Posterior vena cava (tissue), 2 donors: ENCODE data around the gene PARD3. TPM values are rescaled to one million over a fixed set of nuclear protein-coding genes. Genes with fewer than 3 reads are reported as not detected.

Experiments
- DNase-seq: peaks from one replicate; pipeline ENCODE4 v3.0.0-alpha.2; 2020; ENCODE audit warnings: low spot score
- intact Hi-C, 2 donors: fragments of 100-400 bp; cut with DNase I; formaldehyde crosslinking; loops; one replicate each; pipeline versions ENCODE4 v1.14.1 to v1.14.2; 2022 to 2023
- total RNA-seq, 2 donors: library from RNA; stranded (reverse); fragmentation: NEBNext Ultra II Directional; extraction: Animal tissue kit (Norgen Biotek cat#: 25700); gene quantifications; one replicate each; pipeline ENCODE4 v1.2.1, GENCODE V29; 2021
- donor health status: DM: yes; HTN: yes; CAD: no.
- donor health status: DM: yes; HTN: yes; CAD: no.

Gene PARD3
- total RNA-seq, 2 donors from 2014 or later = 28.8 to 30.6 TPM

DNA sequence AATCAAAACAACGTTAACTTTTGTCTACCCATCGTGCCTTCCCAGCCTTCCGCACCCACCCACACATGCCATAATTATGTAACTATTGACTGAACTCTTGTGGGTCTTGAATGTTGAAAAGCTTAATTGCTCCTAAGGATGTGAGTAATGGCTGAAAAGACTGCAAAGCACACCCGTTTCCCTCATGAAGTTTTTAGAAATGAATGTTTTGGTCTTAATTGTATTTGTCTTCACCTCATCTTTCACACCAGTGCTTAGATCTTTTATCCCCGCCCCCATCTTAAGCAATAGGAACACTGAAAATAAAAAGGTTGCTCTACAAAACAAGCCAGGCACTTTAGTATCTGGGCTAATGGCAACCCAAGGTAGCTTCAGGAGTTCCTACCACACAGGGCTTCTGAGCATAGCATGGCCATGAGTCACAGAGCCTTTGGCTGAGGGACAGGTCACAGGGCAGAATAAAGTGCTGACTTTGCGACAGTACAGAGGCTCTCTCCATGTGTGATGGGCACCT, 690.5 kb downstream of the PARD3 start:
- intact Hi-C loops = no loop called here
- DNase-seq = no peak

DNA sequence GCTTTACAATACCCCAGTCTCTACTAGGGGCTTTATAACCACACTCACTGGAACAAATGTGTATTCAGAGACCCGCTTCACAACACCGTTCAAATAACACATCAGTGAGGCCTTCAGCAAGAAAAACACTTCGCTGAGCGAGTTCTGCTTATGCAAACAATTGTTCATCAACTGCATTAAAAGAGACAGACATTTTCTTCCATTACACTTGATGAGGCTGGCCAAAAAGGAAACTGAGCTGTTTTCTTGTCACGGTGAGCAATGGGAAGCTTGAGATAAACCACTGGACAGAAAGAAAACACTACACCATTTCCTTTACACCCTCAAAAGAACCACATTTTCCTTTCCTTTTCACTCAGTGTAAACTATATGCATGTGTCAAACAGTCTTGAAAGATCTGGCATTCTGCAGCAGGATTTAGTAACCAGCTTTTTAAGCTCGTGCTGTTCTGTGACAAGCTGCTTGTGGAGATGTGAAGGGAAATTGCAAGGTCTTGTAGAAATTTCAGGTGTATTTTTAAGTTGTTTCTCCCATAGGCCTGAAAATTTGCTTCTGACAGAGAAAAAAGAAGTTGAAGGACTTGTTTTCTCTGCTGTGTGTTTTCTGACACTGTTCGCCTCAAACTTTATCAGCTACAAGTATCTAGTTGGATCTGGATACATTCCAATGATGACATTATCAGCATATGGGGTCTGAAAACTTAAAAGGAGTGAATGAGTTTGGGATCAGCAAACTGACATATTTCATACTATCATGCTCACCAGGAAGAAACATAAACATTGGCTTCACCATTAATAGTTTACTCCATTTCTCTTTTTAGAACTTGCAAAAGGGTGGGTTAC, 693.1 kb downstream of the PARD3 start:
- no peak for DNase-seq
- intact Hi-C loops = no loop called here

DNA sequence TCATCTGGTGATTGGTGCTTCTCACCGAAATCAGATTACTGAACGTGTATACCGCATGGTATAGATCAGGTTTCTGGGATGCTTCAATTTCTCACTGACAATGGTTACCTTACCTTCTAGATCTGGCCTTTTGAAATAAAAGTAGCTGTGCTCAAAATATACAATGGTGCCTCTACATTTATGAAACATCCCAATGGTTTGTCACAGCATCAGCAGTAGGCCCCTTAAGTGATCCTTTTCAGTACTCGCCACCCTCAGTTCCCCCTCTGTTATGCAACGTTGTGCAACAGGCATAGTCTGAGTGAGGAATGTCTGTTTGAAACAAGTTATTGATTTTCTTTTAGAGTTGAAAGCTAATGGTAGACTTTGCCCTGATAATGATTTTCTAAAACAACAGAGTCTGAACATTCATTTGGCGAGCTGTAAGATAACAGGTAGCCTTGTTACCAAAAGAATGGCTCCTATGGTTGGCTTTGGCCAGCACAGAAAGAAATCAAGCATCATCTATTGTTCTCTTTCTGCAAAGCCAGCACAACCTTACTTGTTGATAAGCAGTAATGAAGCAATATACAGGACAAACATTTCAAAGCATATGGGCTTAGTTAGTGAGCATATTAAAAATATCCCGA, 693.9 kb downstream of the PARD3 start:
- no peak for DNase-seq
- intact Hi-C loops = no loop called here

DNA sequence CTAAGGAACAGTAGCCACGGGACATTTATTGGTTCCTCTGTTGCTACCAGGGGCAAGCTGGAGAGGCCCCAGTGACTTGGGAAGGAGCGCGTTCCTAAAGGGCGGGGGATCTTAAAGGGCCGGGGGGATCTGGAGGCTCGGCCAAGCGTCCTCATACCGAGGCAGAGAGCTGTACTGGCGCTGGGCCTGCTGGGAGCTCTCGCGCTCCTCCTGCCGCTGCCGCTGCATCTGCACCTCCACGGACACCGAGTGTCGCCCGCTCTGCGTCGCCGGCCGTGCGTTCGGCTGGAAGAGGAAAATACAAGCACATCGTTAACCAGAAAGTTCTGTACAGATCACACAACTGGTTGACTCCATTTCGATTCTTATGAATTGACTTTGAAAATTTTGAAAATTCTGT, 695.6 kb downstream of the PARD3 start:
- intact Hi-C loops = no loop called here
- no peak for DNase-seq

DNA sequence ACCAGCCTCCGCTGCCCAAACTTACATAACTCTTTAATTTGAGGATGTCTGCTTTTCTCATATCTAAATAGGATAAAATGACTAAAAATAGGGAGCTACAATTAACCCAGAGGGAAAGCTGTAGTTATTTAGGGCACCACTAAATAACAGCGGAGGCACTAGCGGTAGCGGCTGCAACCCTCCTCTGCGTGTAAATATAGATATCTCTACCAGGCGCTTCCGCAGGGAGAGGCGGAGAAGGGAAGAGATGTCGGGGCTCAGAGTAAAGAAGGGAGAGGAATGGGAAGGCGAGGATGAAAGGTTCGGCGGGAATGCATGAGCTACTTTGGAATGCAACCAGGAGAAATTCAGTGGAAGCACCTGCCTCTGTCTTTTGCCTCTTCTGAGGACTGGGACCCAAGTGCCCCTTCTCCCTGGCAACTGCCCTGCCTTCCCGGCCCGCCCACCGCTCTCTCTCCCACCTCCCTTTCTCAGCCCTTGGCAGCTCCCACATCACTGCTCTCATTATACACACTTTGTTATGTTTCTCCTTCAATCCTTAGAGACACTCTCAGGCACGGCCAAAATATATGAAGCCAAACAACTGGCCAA, 698.3 kb downstream of the PARD3 start:
- no peak for DNase-seq
- intact Hi-C loops = no loop called here

DNA sequence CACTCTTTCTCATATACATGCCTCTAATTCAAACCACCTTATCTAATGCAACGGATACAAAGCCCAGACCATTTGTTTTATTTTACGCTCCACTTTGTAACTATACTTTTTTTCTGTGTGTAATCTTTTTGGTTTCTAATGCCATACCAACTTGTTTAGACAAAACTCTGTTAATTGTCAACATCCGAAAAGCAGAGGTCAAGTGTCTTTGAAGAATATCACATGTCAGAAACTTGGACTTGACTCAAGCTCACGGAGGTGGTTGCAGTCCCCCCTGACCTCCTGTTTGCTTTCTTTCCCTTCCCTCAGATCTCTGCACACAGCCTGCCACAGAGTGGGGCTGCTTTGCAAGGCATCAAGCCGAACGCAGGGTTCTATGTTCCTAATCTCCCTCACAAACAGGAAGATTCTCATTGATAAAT, 698.9 kb downstream of the PARD3 start:
- no peak for DNase-seq
- intact Hi-C loops = no loop called here

DNA sequence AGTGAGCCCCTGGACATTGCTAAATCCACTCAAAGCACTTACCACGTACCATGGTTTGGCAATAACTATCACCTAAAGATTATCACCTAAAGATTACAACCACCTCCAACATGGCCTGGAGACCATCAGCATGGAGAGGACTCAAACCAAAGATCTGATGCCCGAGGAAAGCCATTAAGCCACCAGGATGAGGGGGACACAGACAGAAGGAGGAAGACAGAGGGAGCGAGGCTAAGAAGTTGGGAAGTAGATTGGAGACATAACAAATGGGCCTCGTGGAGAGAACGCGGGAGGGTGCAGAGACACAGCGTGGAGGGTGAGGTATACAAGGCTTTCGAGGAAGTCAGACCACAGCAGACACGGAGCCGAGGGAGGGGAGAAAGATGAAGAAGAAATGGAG, 700.2 kb downstream of the PARD3 start:
- intact Hi-C loops = no loop called here
- DNase-seq = no peak

DNA sequence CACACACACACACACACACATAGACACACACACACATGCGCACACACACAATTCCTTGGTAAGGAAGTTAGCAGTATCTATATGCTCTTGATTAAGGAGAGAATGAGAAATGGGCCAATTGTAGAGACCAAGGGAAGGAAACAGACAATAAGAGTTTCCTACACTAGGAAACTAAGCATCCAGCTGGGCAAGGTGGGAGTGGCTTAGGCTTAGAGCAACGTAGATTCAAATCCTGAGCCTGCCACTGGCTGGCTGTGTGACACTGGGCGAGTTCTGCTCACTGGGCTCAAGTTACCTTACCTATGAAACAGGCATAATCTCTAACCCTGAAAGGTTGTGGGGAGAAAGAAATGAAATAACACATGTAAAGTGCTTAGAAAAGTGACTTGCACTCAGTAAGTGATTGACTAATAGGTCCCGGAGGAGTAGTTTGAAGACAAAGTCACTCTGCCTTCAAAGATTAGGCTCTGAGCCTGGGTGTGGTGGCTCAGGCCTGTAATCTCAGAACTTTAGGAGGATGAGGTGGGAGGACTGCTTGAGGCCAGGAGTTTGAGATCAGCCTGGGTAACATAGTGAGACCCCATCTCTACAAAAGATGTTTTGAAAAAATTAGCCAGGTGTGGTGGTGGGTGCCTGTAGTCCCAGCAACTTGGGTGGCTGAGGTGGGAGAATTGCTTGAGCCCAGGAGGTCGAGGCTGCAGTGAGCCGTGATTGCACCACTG, 701.4 kb downstream of the PARD3 start:
- DNase-seq = no peak
- intact Hi-C loops = no loop called here

DNA sequence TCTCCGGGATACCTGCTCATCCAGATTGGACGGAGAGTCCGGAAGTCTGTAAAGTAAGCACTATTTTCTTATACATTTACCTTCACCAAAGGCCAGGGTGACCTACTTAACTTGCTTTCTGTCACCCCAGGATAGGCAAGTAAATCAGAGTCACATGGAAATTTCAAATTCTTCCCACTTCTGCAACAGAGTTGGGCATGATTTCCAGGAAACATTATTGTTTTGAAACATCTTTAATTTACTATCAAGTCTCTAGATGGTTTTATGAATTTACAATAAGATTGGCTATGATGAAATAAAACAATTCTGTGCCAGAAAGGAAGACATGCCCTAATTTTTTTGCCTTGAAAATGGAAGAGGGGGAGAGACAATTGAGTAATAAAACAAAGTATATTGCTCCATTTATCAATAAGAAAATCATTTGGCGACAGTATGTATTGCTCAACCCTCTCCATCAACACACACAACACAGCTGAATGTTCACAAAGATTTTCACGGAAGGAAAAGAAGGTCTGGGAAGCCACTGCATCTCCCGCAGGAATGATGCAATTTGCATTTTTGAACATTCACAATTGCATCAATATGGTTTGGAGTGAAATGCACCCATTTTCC, 702.8 kb downstream of the PARD3 start:
- no peak for DNase-seq
- intact Hi-C loops = no loop called here

DNA sequence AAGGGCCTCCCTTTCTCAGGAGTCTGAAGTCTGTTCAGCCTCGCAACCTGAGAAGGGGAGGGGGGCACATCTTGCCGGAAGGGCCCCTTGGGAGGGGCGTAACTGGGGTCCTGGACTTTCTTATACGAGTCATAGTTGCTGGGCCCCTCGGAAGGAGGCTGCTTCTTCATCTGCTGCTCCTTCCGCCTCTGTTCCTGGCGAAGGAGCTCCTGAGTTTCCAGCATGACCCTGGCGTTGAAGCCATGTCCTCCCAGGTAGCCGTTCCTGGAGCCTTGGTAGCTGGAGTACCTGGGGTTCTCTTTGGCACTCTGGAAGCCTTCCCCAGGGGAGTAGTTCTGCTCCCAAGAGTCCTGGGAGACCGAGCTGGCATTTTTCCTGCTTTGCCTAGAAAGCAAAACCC, 703.9 kb downstream of the PARD3 start:
- DNase-seq = no peak
- intact Hi-C loops = no loop called here

DNA sequence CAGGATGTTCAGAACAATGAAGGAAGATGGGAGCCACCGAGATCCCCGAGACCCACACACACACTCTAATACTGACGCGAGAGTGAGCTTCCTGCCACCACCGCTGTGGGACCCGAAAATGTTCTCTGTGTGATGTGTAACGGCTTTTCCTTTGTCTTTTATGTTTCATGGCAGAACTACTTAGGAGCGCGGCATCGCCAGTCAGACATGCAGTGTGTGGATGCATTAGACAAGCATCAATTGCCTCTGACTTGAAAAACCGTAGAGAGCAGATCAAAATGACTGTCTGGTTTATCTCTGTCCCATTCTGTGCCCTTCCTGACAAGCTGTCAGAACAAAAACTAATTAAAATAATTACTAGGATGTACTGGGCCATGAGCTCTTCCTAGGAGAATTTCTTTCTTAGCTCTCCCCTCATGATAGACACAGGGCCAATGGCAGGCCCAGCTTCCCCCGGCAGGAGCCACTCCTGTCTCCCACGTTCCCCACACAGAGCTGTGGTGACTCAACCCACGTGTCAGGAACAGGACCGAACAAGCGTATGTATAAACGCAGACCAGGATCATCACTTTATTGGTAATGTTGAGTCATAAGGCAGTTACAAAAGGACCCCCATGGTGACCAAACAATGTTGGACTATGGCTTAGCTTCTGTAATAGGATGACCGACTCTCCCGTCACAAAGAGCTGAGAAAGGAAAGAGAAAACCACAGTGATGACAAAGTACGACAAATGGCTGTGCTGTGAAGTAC, 705.0 kb downstream of the PARD3 start:
- no peak for DNase-seq
- intact Hi-C loops = loop anchor here in 1 of 2 donors (10.0 kb wide), 1 partner anchor 775 kb away; the partner anchor contains the start of gene NRP1

DNA sequence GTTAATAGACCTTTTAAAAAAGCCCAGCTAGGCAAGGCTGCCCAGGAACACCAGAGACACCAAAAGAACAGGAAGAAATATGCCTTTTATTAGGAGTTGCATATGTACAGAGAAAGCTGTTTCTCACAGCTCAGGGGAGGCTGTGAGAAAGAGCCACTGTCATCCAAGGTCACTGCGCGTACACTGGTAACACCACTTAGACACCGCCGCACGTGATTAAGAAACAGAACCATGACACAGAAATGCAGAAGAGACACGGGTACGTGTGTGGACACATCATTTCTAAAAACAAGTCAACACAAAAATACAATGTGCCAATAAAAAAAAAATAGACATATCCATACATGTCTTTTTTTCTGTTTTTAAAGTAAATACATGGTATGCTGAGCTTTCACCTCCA, 705.6 kb downstream of the PARD3 start:
- intact Hi-C loops = loop anchor here in 1 of 2 donors (10.0 kb wide), 1 partner anchor 775 kb away; the partner anchor contains the start of gene NRP1

DNA sequence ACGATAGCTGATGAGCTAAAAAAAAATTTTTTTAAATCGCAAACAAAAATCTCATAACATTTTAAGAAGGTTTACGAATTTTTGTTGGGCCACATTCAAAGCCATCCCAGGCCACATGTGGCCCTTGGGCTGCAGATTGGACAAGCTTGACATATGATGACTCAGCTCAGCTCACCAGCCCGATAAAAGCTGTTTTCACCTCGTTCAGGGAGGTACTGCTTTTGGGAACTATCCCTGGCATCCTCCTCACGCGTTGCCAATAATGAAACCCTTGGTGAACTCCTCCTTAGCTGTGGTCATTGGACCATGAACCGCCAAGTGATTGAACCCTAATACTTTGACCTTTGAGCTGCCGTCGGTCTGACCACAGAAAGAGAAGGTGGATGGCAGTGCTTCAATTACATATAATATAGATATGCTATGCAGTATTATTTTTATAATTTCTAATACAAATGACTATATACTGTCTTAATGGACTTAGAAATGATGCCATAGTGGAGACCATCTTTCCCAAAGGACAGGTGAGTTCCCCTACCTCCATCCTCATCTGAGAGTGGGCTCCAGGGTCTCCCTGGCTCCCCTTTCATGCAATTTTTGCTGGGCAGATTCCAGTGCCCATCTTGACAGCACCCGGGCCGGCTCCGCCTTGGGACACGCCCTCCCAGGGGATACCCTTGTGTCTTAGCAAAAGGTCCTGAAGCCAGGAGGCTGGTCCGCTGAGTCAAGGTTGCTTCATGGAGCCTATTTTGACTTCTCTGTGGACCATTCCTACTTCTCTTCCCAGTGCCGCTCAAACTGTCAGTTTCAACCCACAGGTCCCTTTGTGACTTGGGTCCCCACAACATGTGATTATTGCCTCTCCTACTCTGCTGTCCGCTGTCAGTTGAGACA, 707.2 kb downstream of the PARD3 start:
- intact Hi-C loops = loop anchor here in 1 of 2 donors (10.0 kb wide), 1 partner anchor 773 kb away; the partner anchor contains the start of gene NRP1
- DNase-seq = no peak

More for the DNA sequence above, 705.6 kb downstream of the PARD3 start:
- DNase-seq = no peak

DNA sequence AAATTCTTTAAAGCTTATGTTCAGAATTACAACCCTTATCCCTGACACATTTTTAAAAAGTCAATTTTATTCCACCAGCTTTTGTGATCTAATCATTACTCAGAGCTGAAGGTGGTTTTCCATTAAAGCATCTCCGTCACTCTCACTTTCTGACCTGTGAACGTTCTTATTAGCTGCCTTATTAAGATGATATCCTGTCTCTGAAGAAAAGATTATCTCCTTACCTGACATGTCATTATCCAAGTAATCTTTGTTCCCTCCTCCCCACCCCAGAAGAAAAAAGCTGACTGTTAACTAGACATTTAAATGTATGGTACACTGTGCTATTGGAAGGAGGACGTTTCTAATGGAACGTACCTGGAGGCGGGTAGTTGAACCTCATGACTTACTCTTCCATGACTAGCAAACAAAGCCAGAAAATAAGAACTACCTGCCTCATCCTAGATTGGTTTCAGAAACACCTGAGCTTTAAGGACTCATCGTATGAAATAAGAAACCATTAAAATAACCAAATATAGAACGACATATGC, 708.7 kb downstream of the PARD3 start:
- no peak for DNase-seq
- intact Hi-C loops = loop anchor here in 1 of 2 donors (10.0 kb wide), 1 partner anchor 772 kb away; the partner anchor contains the start of gene NRP1

DNA sequence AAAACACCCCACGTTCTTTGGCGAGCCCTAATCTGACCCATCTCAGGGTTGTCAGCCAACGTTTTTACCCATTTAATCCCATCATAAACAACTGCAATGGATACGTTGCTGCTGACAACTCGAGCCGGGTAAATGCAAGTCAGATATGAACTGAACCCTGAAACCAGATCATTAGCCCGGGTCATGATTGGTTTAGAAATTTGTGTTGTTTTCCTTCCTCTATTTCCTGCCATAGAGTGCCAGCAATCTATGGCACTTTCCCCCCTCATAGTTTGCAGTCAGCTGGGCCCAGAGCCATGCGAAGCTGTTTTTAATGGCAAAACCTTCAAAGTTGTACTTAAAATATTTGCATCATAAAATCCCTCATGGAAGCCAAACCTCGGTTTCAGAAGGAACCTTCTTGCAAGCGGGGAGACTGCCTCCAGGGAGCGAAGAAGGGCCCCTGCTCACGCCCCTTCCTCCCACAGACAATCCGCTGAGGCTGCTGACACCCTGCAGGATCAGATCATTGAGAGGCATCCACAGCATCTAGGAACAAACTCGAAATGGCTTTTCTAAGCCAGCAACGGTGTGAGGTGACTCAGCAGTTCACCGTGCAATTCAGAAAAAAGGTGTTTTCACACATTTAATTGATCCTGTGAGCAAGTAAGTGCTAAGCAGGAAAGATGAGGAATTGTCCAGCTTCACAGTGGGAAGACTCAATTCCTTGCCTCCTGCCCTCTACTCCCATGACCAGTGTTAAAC, 710.1 kb downstream of the PARD3 start:
- intact Hi-C loops = loop anchor here in 1 of 2 donors (10.0 kb wide), 1 partner anchor 770 kb away; the partner anchor contains the start of gene NRP1
- DNase-seq = no peak

DNA sequence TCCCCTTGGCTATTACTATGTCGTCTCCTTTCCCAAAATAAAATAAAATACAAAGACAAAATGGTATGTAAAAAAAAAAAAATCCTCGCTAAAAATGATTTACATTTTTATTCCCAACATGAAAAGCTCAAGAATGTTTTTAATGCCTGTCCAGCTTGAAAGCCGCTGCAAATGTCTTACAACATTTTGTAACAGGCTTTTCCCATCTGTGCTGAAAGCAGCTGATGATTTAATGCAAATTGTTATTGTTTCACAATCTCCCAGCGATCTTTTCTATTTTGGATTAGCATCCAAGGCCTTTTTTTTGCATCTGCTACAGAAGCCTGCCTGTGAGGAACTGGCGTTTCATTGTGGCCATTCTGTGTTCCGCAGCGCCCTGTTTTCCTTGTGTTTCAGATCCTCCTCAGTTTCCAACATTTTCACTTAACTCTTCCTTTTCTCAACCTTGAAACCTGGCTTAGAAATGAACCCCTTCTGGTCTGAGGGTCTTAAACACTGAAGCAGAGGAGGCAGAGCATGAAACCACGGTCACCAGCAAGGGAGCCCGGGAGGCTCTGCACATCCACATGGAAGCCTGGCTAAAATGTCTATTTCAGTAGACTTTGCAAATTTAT, 712.1 kb downstream of the PARD3 start:
- intact Hi-C loops = loop anchor here in 1 of 2 donors (10.0 kb wide), 1 partner anchor 768 kb away; the partner anchor contains the start of gene NRP1
- no peak for DNase-seq
